GM23248 (cell line): Measurements from ENCODE around the gene KIF25. TPM values are rescaled to one million over a fixed set of nuclear protein-coding genes. Genes with fewer than 3 reads are reported as not detected.

Source experiments
- DNase-seq: peaks from one replicate; pipeline ENCODE4 v3.0.0-alpha.2; 2015
- H2AFZ ChIP-seq: fragments of 200-600 bp; sonication (generic); 2 replicates; pipeline ENCODE4 v1.6.1; 2016; ENCODE audit warnings: antibody characterized with exemption
- H3F3A ChIP-seq: fragments of 200-600 bp; sonication (generic); 2 replicates; pipeline ENCODE4 v1.6.1; 2016; ENCODE audit warnings: mild to moderate bottlenecking, antibody characterized with exemption, mixed run types; ENCODE audit not compliant: insufficient read depth
- H3K27ac ChIP-seq: fragments of 200-600 bp; sonication (generic); 2 replicates; pipeline ENCODE4 v1.5.1; 2016; ENCODE audit warnings: mild to moderate bottlenecking
- H3K27me3 ChIP-seq: fragments of 200-600 bp; sonication (generic); replicated peaks from 2 replicates; pipeline ENCODE4 v1.6.1; 2016; ENCODE audit warnings: mild to moderate bottlenecking; ENCODE audit not compliant: insufficient read depth
- H3K36me3 ChIP-seq: fragments of 200-600 bp; sonication (generic); 2 replicates; pipeline ENCODE4 v1.6.1; 2016; ENCODE audit warnings: low read depth, mild to moderate bottlenecking
- H3K4me1 ChIP-seq: fragments of 200-600 bp; sonication (generic); 2 replicates; pipeline ENCODE4 v1.6.1; 2016; ENCODE audit warnings: mild to moderate bottlenecking; ENCODE audit not compliant: insufficient read depth
- H3K4me2 ChIP-seq: fragments of 200-600 bp; sonication (generic); one replicate; pipeline ENCODE4 v1.6.1; 2016; ENCODE audit warnings: mild to moderate bottlenecking; ENCODE audit not compliant: unreplicated experiment
- H3K4me3 ChIP-seq: fragments of 200-600 bp; sonication (generic); 2 replicates; pipeline ENCODE4 v1.5.1; 2016; ENCODE audit warnings: mild to moderate bottlenecking
- H3K79me2 ChIP-seq: fragments of 200-600 bp; sonication (generic); 2 replicates; pipeline ENCODE4 v1.6.1; 2016; ENCODE audit warnings: mild to moderate bottlenecking; ENCODE audit not compliant: insufficient read depth
- H3K9ac ChIP-seq: fragments of 200-600 bp; sonication (generic); 2 replicates; pipeline ENCODE4 v1.6.1; 2016; ENCODE audit warnings: mild to moderate bottlenecking
- H3K9me2 ChIP-seq: fragments of 200-600 bp; sonication (generic); 2 replicates; pipeline ENCODE4 v1.6.1; 2016; ENCODE audit warnings: mixed run types, mild to moderate bottlenecking, moderate library complexity; ENCODE audit not compliant: insufficient read depth
- H3K9me3 ChIP-seq: fragments of 200-600 bp; sonication (generic); one replicate; pipeline ENCODE4 v1.6.1; 2017; ENCODE audit warnings: low read depth
- H4K20me1 ChIP-seq: fragments of 200-600 bp; sonication (generic); 2 replicates; pipeline ENCODE4 v1.6.0; 2016; ENCODE audit not compliant: insufficient read depth
- EZH2 ChIP-seq: fragments of 200-600 bp; sonication (generic); IDR thresholded peaks from 2 replicates; pipeline ENCODE4 v1.6.1; 2018; ENCODE audit warnings: antibody characterized with exemption, mild to moderate bottlenecking; ENCODE audit not compliant: insufficient read depth, poor library complexity, severe bottlenecking
- EZH2phosphoT487 ChIP-seq: fragments of 200-600 bp; sonication (generic); IDR thresholded peaks from 2 replicates; pipeline ENCODE4 v1.6.1; 2018; ENCODE audit warnings: antibody characterized with exemption, moderate library complexity, mild to moderate bottlenecking, low read depth; ENCODE audit not compliant: insufficient read depth
- WGBS, 2 experiments: methylation state at CpG; one replicate each; pipeline ENCODE4 v1.1.6; 2015 to 2017; ENCODE audit warnings: low lambda C conversion rate in 2 of 2, low coverage in 1 of 2; ENCODE audit errors: missing lambda C conversion rate in 2 of 2; 5-methylcytosine and 5-hydroxymethylcytosine counted together
- in situ Hi-C: fragments of 300-500 bp; cut with MboI; formaldehyde crosslinking; loops from 2 replicates; pipeline ENCODE4 v1.15.0; 2020
- polyA plus RNA-seq: library from polyadenylated mRNA; unstranded; fragments of >200 nt; fragmentation: Nextera tagmentation; extraction: Ambion mirVana; gene quantifications from 2 replicates; pipeline ENCODE4 v1.2.1, GENCODE V29; 2016
- total RNA-seq: library from RNA; depleted of rRNA; stranded (reverse); fragments of >200 nt; shearing (Covaris generic); gene quantifications from 2 replicates; pipeline ENCODE4 v1.2.3, GENCODE V29; 2014

KIF25 gene
- total and polyA plus RNA-seq, 2 experiments from 2014 or later = not detected

- Histone ChIP-seq H3K9ac (no peak overlapping the region), H3K36me3 (no peaks in the 10 kb centered on the region), H3K9me3 (peaks cover 8% of the 10 kb centered on the region), H3F3A (no peaks in the 10 kb centered on the region), H3K9me2 (no peaks in the 10 kb centered on the region), H4K20me1 (no peaks in the 10 kb centered on the region), H3K4me2 (no peak overlapping the region), H2AFZ (no peak overlapping the region), H3K27me3 (peaks cover 27% of the 10 kb centered on the region), H3K4me1 (no peaks in the 10 kb centered on the region), H3K4me3 (no peak overlapping the region), H3K27ac (no peak overlapping the region), H3K79me2 (no peaks in the 10 kb centered on the region)
- in situ Hi-C loops = no loop called here
- WGBS, 2 experiments = 63 to 67% methylated on average over 4 of the region's 4 CpGs
- DNase-seq = no peak
- no peak for TF ChIP-seq EZH2phosphoT487
- TF ChIP-seq EZH2 = no peak
Measured at GRCh38 chr6:168015009-168015408, 17.5 kb downstream of the KIF25 start.

GRCh38 chr6:168015482-168016175, 18.2 kb downstream of the KIF25 start:
- H3K9me3 ChIP-seq = peaks cover 8% of the 10 kb centered on the region
- H4K20me1 ChIP-seq = no peaks in the 10 kb centered on the region
- TF ChIP-seq EZH2phosphoT487 (no peak), EZH2 (no peak)
- H3K27me3 ChIP-seq = peaks cover 27% of the 10 kb centered on the region
- no peak overlapping the region for H3K4me3 ChIP-seq
- no peaks in the 10 kb centered on the region for H3F3A ChIP-seq
- H3K36me3 ChIP-seq = no peaks in the 10 kb centered on the region
- no peaks in the 10 kb centered on the region for H3K4me1 ChIP-seq
- in situ Hi-C loops = no loop called here
- WGBS, 2 experiments = 72 to 74% methylated on average over 14 of the region's 14 CpGs
- H2AFZ ChIP-seq = no peak overlapping the region
- no peak overlapping the region for H3K9ac ChIP-seq
- no peak overlapping the region for H3K27ac ChIP-seq
- H3K9me2 ChIP-seq = no peaks in the 10 kb centered on the region
- H3K4me2 ChIP-seq = no peak overlapping the region
- H3K79me2 ChIP-seq = no peaks in the 10 kb centered on the region
- no peak for DNase-seq

- Histone ChIP-seq H3K27me3 (peaks cover 27% of the 10 kb centered on the region), H3F3A (no peaks in the 10 kb centered on the region), H3K4me1 (no peaks in the 10 kb centered on the region), H2AFZ (no peak overlapping the region), H3K27ac (no peak overlapping the region), H3K9ac (no peak overlapping the region), H3K4me3 (no peak overlapping the region), H3K79me2 (no peaks in the 10 kb centered on the region), H3K9me2 (no peaks in the 10 kb centered on the region), H3K9me3 (peaks cover 8% of the 10 kb centered on the region), H3K36me3 (no peaks in the 10 kb centered on the region), H3K4me2 (no peak overlapping the region), H4K20me1 (no peaks in the 10 kb centered on the region)
- 85% methylated on average over 18 of the region's 18 CpGs for WGBS, 2 experiments
- TF ChIP-seq EZH2 (no peak), EZH2phosphoT487 (no peak)
- no peak for DNase-seq
- in situ Hi-C loops = no loop called here
Measured at GRCh38 chr6:168016176-168016620, 18.7 kb downstream of the KIF25 start.

- H3K9ac ChIP-seq = no peak overlapping the region
- H3K4me1 ChIP-seq = no peaks in the 10 kb centered on the region
- peaks cover 27% of the 10 kb centered on the region for H3K27me3 ChIP-seq
- H3K27ac ChIP-seq = no peak overlapping the region
- no peak for DNase-seq
- no peak overlapping the region for H3K4me2 ChIP-seq
- in situ Hi-C loops = no loop called here
- H3K9me2 ChIP-seq = no peaks in the 10 kb centered on the region
- TF ChIP-seq EZH2 (no peak), EZH2phosphoT487 (no peak)
- H3K9me3 ChIP-seq = peaks cover under 1% of the 10 kb centered on the region
- H3F3A ChIP-seq = no peaks in the 10 kb centered on the region
- 75 to 81% methylated on average over 18 of the region's 18 CpGs for WGBS, 2 experiments
- H4K20me1 ChIP-seq = no peaks in the 10 kb centered on the region
- H2AFZ ChIP-seq = no peak overlapping the region
- no peaks in the 10 kb centered on the region for H3K79me2 ChIP-seq
- H3K36me3 ChIP-seq = no peaks in the 10 kb centered on the region
- no peak overlapping the region for H3K4me3 ChIP-seq
Measured at GRCh38 chr6:168016721-168017525, 19.5 kb downstream of the KIF25 start.
